Epithelial cell of proximal tubule (primary cell): ENCODE data around the gene TADA2B. TPM values are rescaled to one million over a fixed set of nuclear protein-coding genes. Genes with fewer than 3 reads are reported as not detected.

ENCODE experiments used
- DNase-seq: peaks from one replicate; pipeline ENCODE4 v3.0.0-alpha.2; 2011; ENCODE audit warnings: low read depth
- H3K4me3 ChIP-seq: 2 replicates; pipeline ENCODE4 v1.5.1; 2011; ENCODE audit warnings: low read depth, mild to moderate bottlenecking, low read length
- CTCF ChIP-seq: conservative IDR thresholded peaks from 2 replicates; pipeline ENCODE4 v1.5.1; 2012; ENCODE audit warnings: low read depth, mild to moderate bottlenecking, low read length
- total RNA-seq: library from RNA; depleted of rRNA; stranded (reverse); fragments of >200 nt; gene quantifications from 2 replicates; pipeline ENCODE4 v1.2.3, GENCODE V29; 2015

TADA2B gene
- total RNA-seq, 1 donor from 2014 or later: 15.2 TPM

DNA sequence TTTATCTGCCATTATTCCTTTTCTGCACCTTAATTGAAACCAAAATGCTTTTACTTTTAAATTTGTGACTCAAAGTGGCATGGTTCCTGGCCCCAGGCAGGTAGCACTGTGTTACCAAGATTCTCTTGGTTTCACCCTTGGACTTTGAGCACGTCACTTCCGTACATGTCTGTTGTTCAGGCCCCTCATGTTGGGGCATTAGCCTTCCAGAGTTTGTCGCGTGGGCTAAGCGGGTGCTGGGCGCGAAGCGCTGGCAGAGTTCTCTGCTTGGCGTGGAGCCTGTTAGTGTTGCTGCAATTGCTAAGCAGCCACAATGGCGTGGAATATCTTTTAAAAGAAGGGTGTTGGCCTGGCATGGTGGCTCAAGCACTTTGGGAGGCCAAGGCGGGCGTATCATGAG lies 14.0 kb upstream of the TADA2B start:
- no peak overlapping the region for H3K4me3 ChIP-seq
- no peak for DNase-seq
- no peak for TF ChIP-seq CTCF

DNA sequence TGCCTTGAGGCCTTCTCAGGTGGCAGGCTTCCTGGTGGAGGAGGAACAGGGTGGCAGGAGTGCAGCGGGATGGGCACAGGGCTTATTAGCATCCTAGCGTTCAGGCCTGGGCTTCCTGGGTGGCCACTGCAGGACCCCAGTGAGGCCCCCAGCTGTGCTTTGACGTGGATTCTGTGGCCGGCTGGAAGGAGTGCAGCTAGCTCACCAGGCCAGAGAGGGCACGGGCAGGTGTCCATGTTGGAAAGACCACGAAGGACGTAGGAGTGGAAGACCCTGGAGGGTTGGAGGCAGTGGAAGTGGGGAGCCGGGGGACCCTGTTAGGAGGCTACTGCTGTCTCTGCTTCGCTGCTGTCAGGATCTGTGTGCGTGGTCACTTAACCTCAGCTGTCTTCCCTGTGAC lies 13.3 kb upstream of the TADA2B start:
- no peak overlapping the region for H3K4me3 ChIP-seq
- no peak for DNase-seq
- TF ChIP-seq CTCF: no peak

DNA sequence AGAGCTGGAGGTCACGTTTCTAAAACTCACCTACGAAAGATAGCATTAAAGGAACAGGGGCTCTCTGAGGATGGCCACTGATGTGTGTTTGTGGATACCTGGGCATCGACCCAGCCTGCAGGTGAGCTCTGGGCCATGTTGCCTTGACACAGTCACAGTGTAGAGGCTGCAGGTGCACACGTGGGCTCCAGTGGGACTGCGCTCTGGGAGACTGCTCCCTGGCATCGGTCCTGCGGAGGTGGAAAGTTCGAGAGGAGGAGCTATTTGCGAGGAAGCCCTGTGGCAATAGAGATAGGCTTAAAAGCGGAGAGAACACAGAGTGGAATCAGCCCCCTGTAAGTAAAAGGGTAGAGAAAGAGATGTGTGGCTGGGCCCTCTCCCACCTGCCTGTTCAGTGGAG lies 12.3 kb upstream of the TADA2B start:
- no peak for TF ChIP-seq CTCF
- DNase-seq: no peak
- H3K4me3 ChIP-seq: no peak overlapping the region

DNA sequence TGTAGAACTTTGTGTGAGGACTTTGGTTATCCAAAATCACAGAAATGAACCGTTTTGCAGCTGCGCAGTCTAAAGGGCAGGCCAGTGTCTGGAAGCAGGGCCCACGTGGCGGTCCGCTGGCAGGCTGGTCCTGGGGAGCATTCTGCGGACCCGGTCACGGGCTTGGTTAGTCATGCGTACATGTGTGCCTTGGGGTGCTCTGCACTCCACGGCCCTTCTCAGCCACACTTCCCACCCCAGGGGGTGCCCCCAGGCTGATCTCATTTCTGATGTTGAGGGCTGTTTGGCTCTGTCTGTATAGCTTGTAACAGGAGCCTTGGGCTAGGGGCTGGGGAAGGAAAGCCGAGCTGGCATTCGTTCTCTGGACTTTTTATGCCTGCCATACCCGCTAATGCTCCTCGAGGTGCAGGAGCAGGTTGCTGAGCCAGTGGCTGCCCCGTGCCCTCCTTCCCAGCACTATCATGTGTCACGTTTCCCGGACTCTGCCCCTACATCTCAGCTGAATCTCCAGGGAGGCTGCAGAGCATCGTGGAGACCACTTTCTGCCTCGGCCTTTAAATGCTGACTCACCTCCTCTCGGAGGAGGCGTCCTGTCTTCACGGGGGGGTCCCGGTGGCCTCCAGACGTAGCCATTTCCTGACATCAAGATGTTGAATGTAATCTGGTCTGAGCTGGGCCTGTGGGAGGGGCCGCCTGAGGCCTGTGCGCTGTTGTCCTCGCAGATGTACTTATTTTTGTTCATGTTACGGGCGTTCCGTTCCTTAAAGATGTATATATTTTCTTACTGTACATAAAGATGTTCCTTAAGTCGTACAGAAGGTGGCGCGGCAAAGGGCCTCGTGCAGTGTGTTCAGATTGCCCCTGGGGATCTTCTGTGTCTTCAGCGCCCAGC lies 11.4 kb upstream of the TADA2B start:
- H3K4me3 ChIP-seq: no peak overlapping the region
- TF ChIP-seq CTCF: no peak
- DNase-seq: no peak

DNA sequence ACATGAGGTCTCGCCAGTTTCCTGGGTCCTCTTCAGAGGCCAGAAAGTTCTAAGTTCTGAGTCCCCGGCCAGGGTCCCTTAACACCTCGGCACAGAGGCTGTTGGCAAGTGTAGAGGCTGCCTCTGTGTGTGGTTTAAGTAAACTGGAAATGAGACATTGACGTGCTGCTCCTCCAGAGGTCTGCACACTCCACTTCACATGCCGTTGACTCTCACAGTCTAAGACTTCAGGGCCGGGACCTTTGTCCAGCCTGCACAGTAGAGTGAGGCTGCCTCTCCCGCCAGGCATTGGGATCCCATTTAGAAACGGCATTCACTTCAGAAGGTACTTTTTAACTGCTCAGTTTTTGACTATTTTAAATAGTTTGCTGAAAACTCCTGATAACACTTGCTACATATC lies 10.6 kb upstream of the TADA2B start:
- TF ChIP-seq CTCF: no peak
- no peak overlapping the region for H3K4me3 ChIP-seq
- DNase-seq: peak; percentile 65

- no peak for DNase-seq
- no peak for TF ChIP-seq CTCF
- H3K4me3 ChIP-seq: no peak overlapping the region
These were observed 8.7 kb upstream of the TADA2B start for GRCh38 chr4:7034262-7035081.

DNA sequence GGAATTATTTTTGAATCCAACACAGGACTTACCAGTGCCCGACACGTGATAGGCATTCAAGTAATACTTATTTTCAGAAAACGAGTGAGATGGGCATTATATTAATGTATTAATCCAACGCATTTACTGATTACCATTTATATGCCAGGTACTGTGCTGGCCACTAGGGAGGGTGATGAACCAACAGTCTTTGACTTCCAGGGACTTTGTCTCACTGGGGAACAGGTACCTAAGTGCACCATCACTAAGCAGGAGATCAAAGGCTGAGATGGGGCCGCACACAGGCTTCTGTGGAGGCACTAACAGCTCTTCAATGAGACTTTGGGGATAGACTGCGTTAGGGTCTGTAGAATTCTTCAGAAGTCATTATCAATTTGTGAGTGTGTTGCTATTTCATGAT lies 5.7 kb upstream of the TADA2B start:
- TF ChIP-seq CTCF: peak; percentile 35
- DNase-seq: no peak
- H3K4me3 ChIP-seq: no peak overlapping the region
